WTC11 (cell line): ENCODE measurements around the gene OPN1SW. TPM values are rescaled to one million over a fixed set of nuclear protein-coding genes. Genes with fewer than 3 reads are reported as not detected.

Experiments used
- ATAC-seq: fragments of 200-7000 bp; cut with Tn5 transposase; 2 replicates; pipeline ENCODE4 v1.10.0; 2021; ENCODE audit warnings: mild to moderate bottlenecking, moderate library complexity
- CTCF ChIA-PET: fragments of 300-600 bp; sonication (Branson Sonifier 250); formaldehyde crosslinking; loops from one replicate; lab custom pipeline; 2021; ENCODE audit warnings: antibody characterized with exemption; lab: Charles Lee
- POLR2A ChIA-PET: fragments of 350-600 bp; sonication (Branson Sonifier 250); formaldehyde crosslinking; loops from one replicate; lab custom pipeline; 2021; ENCODE audit warnings: antibody characterized with exemption; lab: Charles Lee
- DNase-seq: peaks from one replicate; pipeline ENCODE4 v3.0.0; 2021; ENCODE audit warnings: low spot score
- H3K27ac Mint-ChIP-seq: 2 replicates; pipeline ENCODE4 v1.8.0; 2021; ENCODE audit warnings: mixed read lengths
- H3K27me3 Mint-ChIP-seq: 2 replicates; pipeline ENCODE4 v1.8.0; 2021; ENCODE audit warnings: low read depth, mild to moderate bottlenecking, moderate library complexity, mixed read lengths
- H3K36me3 Mint-ChIP-seq: 2 replicates; pipeline ENCODE4 v1.8.0; 2021; ENCODE audit warnings: mixed read lengths
- H3K4me1 Mint-ChIP-seq: 2 replicates; pipeline ENCODE4 v1.8.0; 2022; ENCODE audit warnings: mixed read lengths
- H3K4me3 Mint-ChIP-seq: 2 replicates; pipeline ENCODE4 v1.8.0; 2021; ENCODE audit warnings: mild to moderate bottlenecking, moderate library complexity, mixed read lengths
- H3K9me3 Mint-ChIP-seq: 2 replicates; pipeline ENCODE4 v1.8.0; 2021; ENCODE audit warnings: mixed read lengths
- ATF6 ChIP-seq: sonication (generic); formaldehyde crosslinking; IDR thresholded peaks from 2 replicates; pipeline ENCODE4 v1.8.1; 2023; ENCODE audit warnings: mild to moderate bottlenecking, missing genetic modification reagents
- E2F5 ChIP-seq: sonication (generic); formaldehyde crosslinking; IDR thresholded peaks from 2 replicates; pipeline ENCODE4 v1.8.1; 2022; ENCODE audit warnings: mild to moderate bottlenecking, moderate library complexity, missing genetic modification reagents
- ELF4 ChIP-seq: sonication (generic); formaldehyde crosslinking; IDR thresholded peaks from 2 replicates; pipeline ENCODE4 v1.8.1; 2022; ENCODE audit warnings: low read depth, mild to moderate bottlenecking, moderate library complexity, missing genetic modification reagents
- ETV6 ChIP-seq: sonication (generic); formaldehyde crosslinking; IDR thresholded peaks from 2 replicates; pipeline ENCODE4 v1.8.1; 2022; ENCODE audit warnings: mild to moderate bottlenecking, missing genetic modification reagents
- FOXP1 ChIP-seq: sonication (generic); formaldehyde crosslinking; IDR thresholded peaks from 2 replicates; pipeline ENCODE4 v1.8.0; 2022; ENCODE audit warnings: missing genetic modification reagents, mild to moderate bottlenecking, moderate library complexity, borderline replicate concordance
- GTF2I ChIP-seq: fragments of 250-450 bp; sonication (Bioruptor Pico); conservative IDR thresholded peaks from 2 replicates; pipeline ENCODE4 v1.4.0; 2021; ENCODE audit warnings: mild to moderate bottlenecking
- IRF1 ChIP-seq: sonication (generic); formaldehyde crosslinking; IDR thresholded peaks from 2 replicates; pipeline ENCODE4 v1.8.0; 2023; ENCODE audit warnings: missing genetic modification reagents
- IRF2 ChIP-seq: sonication (generic); formaldehyde crosslinking; IDR thresholded peaks from 2 replicates; pipeline ENCODE4 v1.8.0; 2022; ENCODE audit warnings: low read depth, missing genetic modification reagents, borderline replicate concordance
- JAZF1 ChIP-seq: fragments of 250-450 bp; sonication (Bioruptor Pico); IDR thresholded peaks from 2 replicates; pipeline ENCODE4 v1.9.0; 2021; ENCODE audit warnings: moderate library complexity, mild to moderate bottlenecking, inconsistent platforms
- JUN ChIP-seq: sonication (generic); formaldehyde crosslinking; IDR thresholded peaks from 2 replicates; pipeline ENCODE4 v1.8.0; 2023; ENCODE audit warnings: mild to moderate bottlenecking, missing genetic modification reagents
- KAT7 ChIP-seq: sonication (generic); formaldehyde crosslinking; IDR thresholded peaks from 2 replicates; pipeline ENCODE4 v1.8.1; 2023; ENCODE audit warnings: missing genetic modification reagents, mild to moderate bottlenecking, borderline replicate concordance
- MXD4 ChIP-seq: fragments of 250-450 bp; sonication (Bioruptor Pico); IDR thresholded peaks from 2 replicates; pipeline ENCODE4 v1.8.0; 2021; ENCODE audit warnings: mild to moderate bottlenecking, moderate library complexity, borderline replicate concordance
- MYBL2 ChIP-seq: sonication (generic); formaldehyde crosslinking; IDR thresholded peaks from 2 replicates; pipeline ENCODE4 v1.8.1; 2023; ENCODE audit warnings: mild to moderate bottlenecking, moderate library complexity, missing genetic modification reagents
- NFE2L1 ChIP-seq: sonication (generic); formaldehyde crosslinking; IDR thresholded peaks from 2 replicates; pipeline ENCODE4 v1.8.1; 2023; ENCODE audit warnings: missing genetic modification reagents
- NR1H2 ChIP-seq: sonication (generic); formaldehyde crosslinking; IDR thresholded peaks from 2 replicates; pipeline ENCODE4 v1.9.0; 2021; ENCODE audit warnings: mild to moderate bottlenecking, moderate library complexity, missing genetic modification reagents
- SMAD4 ChIP-seq: sonication (generic); formaldehyde crosslinking; IDR thresholded peaks from 2 replicates; pipeline ENCODE4 v1.8.0; 2022; ENCODE audit warnings: mild to moderate bottlenecking, missing genetic modification reagents
- TCF7 ChIP-seq: sonication (generic); formaldehyde crosslinking; IDR thresholded peaks from 2 replicates; pipeline ENCODE4 v1.8.0; 2022; ENCODE audit warnings: mild to moderate bottlenecking, low read depth, missing genetic modification reagents, moderate library complexity
- TEAD4 ChIP-seq: sonication (generic); formaldehyde crosslinking; IDR thresholded peaks from 2 replicates; pipeline ENCODE4 v1.8.0; 2022; ENCODE audit warnings: mild to moderate bottlenecking, missing genetic modification reagents
- USF2 ChIP-seq: sonication (generic); formaldehyde crosslinking; IDR thresholded peaks from 2 replicates; pipeline ENCODE4 v1.8.1; 2023; ENCODE audit warnings: mild to moderate bottlenecking, missing genetic modification reagents, moderate library complexity
- ZNF121 ChIP-seq: sonication (generic); formaldehyde crosslinking; IDR thresholded peaks from 2 replicates; pipeline ENCODE4 v1.8.0; 2023; ENCODE audit warnings: missing genetic modification reagents
- ZNF138 ChIP-seq: sonication (generic); formaldehyde crosslinking; conservative IDR thresholded peaks from 2 replicates; pipeline ENCODE4 v1.8.1; 2022; ENCODE audit warnings: mild to moderate bottlenecking, moderate library complexity, missing genetic modification reagents
- ZNF232 ChIP-seq: sonication (generic); formaldehyde crosslinking; IDR thresholded peaks from 2 replicates; pipeline ENCODE4 v1.8.0; 2022; ENCODE audit warnings: mild to moderate bottlenecking, missing genetic modification reagents
- ZNF396 ChIP-seq: fragments of 250-450 bp; sonication (Bioruptor Pico); IDR thresholded peaks from 2 replicates; pipeline ENCODE4 v1.8.0; 2021; ENCODE audit warnings: mild to moderate bottlenecking, moderate library complexity, borderline replicate concordance
- ZNF423 ChIP-seq: fragments of 250-450 bp; sonication (Bioruptor Pico); IDR thresholded peaks from 2 replicates; pipeline ENCODE4 v2.1.2; 2022; ENCODE audit warnings: mild to moderate bottlenecking, moderate library complexity
- ZNF512 ChIP-seq: sonication (generic); formaldehyde crosslinking; IDR thresholded peaks from 2 replicates; pipeline ENCODE4 v1.8.1; 2022; ENCODE audit warnings: missing genetic modification reagents, borderline replicate concordance
- ZSCAN18 ChIP-seq: fragments of 250-450 bp; sonication (Bioruptor Pico); IDR thresholded peaks from 2 replicates; pipeline ENCODE4 v2.1.2; 2022; ENCODE audit warnings: mild to moderate bottlenecking, moderate library complexity
- total RNA-seq: library from RNA; stranded (reverse); gene quantifications from 3 replicates; pipeline ENCODE4 v1.2.3, GENCODE V29; 2021

The OPN1SW gene
- total RNA-seq, 1 experiment from 2014 or later, result not detected

- H3K27ac Mint-ChIP-seq, result no peak overlapping the region
Observed at GRCh38 chr7:128770233-128770632, 5.4 kb downstream of the OPN1SW start.

GRCh38 chr7:128767475-128768110, 8.0 kb downstream of the OPN1SW start:
- POLR2A ChIA-PET, result interaction anchor here (0.5 kb wide), 1 partner anchor 283 kb away, joined by 3 read pairs; no protein-coding TSS in a partner anchor
- H3K9me3 Mint-ChIP-seq, result no peaks in the 10 kb centered on the region
- peaks cover 75% of the 10 kb centered on the region for H3K36me3 Mint-ChIP-seq
- no peaks in the 10 kb centered on the region for H3K4me1 Mint-ChIP-seq
- H3K27ac Mint-ChIP-seq, result peak overlapping the region; percentile 50; the same call in 1 of the 2 replicates
- H3K4me3 Mint-ChIP-seq, result no peak overlapping the region
- CTCF ChIA-PET, result interaction anchor here (0.9 kb wide), 1 partner anchor 14 kb away, joined by 4 read pairs; no protein-coding TSS in a partner anchor
- DNase-seq (no peak), ATAC-seq (no peak)
- TF ChIP-seq USF2 (CRISPR knock-in tag), result no peak
- no peak for TF ChIP-seq ZNF423
- no peaks in the 10 kb centered on the region for H3K27me3 Mint-ChIP-seq

More at GRCh38 chr7:128770233-128770632, 5.4 kb downstream of the OPN1SW start:
- Mint-ChIP-seq H3K4me1 (no peaks in the 10 kb centered on the region), H3K36me3 (peaks cover 68% of the 10 kb centered on the region), H3K4me3 (no peak overlapping the region), H3K27me3 (no peaks in the 10 kb centered on the region; the same call in 1 of the 2 replicates), H3K9me3 (no peaks in the 10 kb centered on the region)
- DNase-seq (no peak), ATAC-seq (no peak)
- CTCF ChIA-PET, result no interaction called here
- TF ChIP-seq FOXP1 (CRISPR knock-in tag), result no peak
- no peak for TF ChIP-seq IRF2
- TF ChIP-seq USF2 (CRISPR knock-in tag), result no peak
- TF ChIP-seq E2F5 (CRISPR knock-in tag), result no peak
- no peak for TF ChIP-seq GTF2I (CRISPR knock-in tag)
- no peak for TF ChIP-seq ZNF396
- TF ChIP-seq NR1H2 (CRISPR knock-in tag), result no peak
- no peak for TF ChIP-seq ZSCAN18 (CRISPR knock-in tag)
- TF ChIP-seq MYBL2 (CRISPR knock-in tag), result no peak
- TF ChIP-seq ATF6, result no peak
- TF ChIP-seq NFE2L1 (CRISPR knock-in tag), result no peak
- TF ChIP-seq ETV6, result no peak
- TF ChIP-seq ZNF121 (CRISPR knock-in tag), result no peak
- no peak for TF ChIP-seq TEAD4
- no peak for TF ChIP-seq JUN (CRISPR knock-in tag)
- POLR2A ChIA-PET, result no interaction called here

GRCh38 chr7:128763541-128763940, 12.1 kb downstream of the OPN1SW start:
- CTCF ChIA-PET, result no interaction called here
- ATAC-seq, result no peak
- no peak for DNase-seq
- Mint-ChIP-seq H3K4me3 (no peak overlapping the region), H3K9me3 (no peaks in the 10 kb centered on the region), H3K4me1 (no peaks in the 10 kb centered on the region), H3K36me3 (peaks cover 64% of the 10 kb centered on the region), H3K27me3 (no peaks in the 10 kb centered on the region), H3K27ac (no peak overlapping the region)
- POLR2A ChIA-PET, result no interaction called here
- TF ChIP-seq TCF7 (CRISPR knock-in tag) (no peak), MYBL2 (CRISPR knock-in tag) (no peak), ELF4 (CRISPR knock-in tag) (no peak), ZNF232 (CRISPR knock-in tag) (no peak), MXD4 (CRISPR knock-in tag) (no peak), ZNF138 (no peak), KAT7 (CRISPR knock-in tag) (no peak), ZNF512 (CRISPR knock-in tag) (no peak), SMAD4 (CRISPR knock-in tag) (no peak), NFE2L1 (CRISPR knock-in tag) (no peak), JAZF1 (CRISPR knock-in tag) (no peak), IRF1 (CRISPR knock-in tag) (no peak), ZNF423 (no peak)
